ENCODE measurements around the gene ELP4. TPM values are rescaled to one million over a fixed set of nuclear protein-coding genes. Genes with fewer than 3 reads are reported as not detected.

Gene ELP4
- total and polyA plus RNA-seq, 2 experiments from 2014 or later = 12.3 to 25.1 TPM

DNA sequence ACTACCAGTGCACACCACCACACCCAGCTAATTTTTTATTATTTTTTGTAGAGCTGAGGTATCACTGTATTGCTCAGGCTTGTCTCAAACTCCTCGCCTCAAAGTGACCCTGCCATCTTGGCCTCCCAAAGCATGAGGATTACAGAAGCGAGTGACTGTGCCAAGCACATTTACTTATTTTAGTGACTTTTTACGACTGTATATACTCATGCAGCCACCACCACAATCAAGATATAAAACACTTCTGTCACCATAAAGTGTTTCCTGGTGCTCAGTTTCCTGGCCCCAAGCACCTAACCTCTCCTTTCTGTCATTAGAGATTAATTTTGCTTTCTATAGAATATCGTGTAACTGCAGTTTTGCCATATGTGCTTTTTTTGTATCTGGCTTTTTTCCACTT is 25.9 kb downstream of the ELP4 start:
- no peaks in the 10 kb centered on the region for H3K36me3 ChIP-seq (replicated peaks; ENCODE audit: insufficient read depth, low read depth)
- no peaks in the 10 kb centered on the region for H3K9me2 ChIP-seq (replicated peaks; ENCODE audit: insufficient read depth)
- DNase-seq (ENCODE audit: low spot score) = no peak
- no peaks in the 10 kb centered on the region for H4K20me1 ChIP-seq (ENCODE audit: insufficient read depth, poor library complexity, severe bottlenecking)
- H3K4me2 ChIP-seq = no peak overlapping the region
- H3K4me1 ChIP-seq (ENCODE audit: insufficient read depth) = no peaks in the 10 kb centered on the region
- no peaks in the 10 kb centered on the region for H3K27me3 ChIP-seq
- no peak overlapping the region for H3K27ac ChIP-seq
- WGBS (ENCODE audit: low lambda C conversion rate, missing lambda C conversion rate) = 93% methylated on average over 4 of the region's 4 CpGs
- H3K79me2 ChIP-seq = no peaks in the 10 kb centered on the region
- H3K4me3 ChIP-seq = no peak overlapping the region
- no peak overlapping the region for H2AFZ ChIP-seq
- no peaks in the 10 kb centered on the region for H3K9me3 ChIP-seq (ENCODE audit: low read depth)
- TF ChIP-seq, protein P1, sequence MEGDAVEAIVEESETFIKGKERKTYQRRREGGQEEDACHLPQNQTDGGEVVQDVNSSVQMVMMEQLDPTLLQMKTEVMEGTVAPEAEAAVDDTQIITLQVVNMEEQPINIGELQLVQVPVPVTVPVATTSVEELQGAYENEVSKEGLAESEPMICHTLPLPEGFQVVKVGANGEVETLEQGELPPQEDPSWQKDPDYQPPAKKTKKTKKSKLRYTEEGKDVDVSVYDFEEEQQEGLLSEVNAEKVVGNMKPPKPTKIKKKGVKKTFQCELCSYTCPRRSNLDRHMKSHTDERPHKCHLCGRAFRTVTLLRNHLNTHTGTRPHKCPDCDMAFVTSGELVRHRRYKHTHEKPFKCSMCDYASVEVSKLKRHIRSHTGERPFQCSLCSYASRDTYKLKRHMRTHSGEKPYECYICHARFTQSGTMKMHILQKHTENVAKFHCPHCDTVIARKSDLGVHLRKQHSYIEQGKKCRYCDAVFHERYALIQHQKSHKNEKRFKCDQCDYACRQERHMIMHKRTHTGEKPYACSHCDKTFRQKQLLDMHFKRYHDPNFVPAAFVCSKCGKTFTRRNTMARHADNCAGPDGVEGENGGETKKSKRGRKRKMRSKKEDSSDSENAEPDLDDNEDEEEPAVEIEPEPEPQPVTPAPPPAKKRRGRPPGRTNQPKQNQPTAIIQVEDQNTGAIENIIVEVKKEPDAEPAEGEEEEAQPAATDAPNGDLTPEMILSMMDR (IDR thresholded peaks at IDR 0.05; ENCODE audit: poor library complexity) = no peak
- TF ChIP-seq EZH2 (IDR thresholded peaks at IDR 0.05; ENCODE audit: borderline replicate concordance) (no peak), EZH2phosphoT487 (IDR thresholded peaks at IDR 0.05; ENCODE audit: low read depth, severe bottlenecking, unreplicated experiment) (no peak)

DNA sequence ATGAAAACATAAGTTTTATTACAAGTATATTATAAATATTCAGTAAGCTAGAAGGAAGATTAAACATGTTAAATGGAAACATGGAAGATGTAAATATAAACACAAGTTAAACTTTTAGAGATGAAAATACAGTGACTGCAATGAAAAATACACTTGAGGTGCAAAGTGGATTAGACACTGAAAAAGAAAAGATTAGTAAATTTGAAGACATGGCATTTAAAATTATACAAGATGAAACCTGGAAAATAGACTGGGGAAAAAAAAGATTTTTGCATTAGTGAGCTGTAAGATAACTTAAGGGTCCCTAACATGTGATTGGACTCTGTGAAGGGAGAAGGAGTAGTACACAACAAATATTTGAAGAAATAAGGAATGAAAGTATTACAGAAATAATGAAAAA is 33.3 kb downstream of the ELP4 start:
- no peak overlapping the region for H3K27ac ChIP-seq
- no peak overlapping the region for H3K4me3 ChIP-seq
- H2AFZ ChIP-seq = no peak overlapping the region
- TF ChIP-seq, protein P1 (IDR thresholded peaks at IDR 0.05; ENCODE audit: poor library complexity) = no peak
- no peak for TF ChIP-seq EZH2phosphoT487 (IDR thresholded peaks at IDR 0.05; ENCODE audit: low read depth, severe bottlenecking, unreplicated experiment)
- TF ChIP-seq EZH2 (IDR thresholded peaks at IDR 0.05; ENCODE audit: borderline replicate concordance) = no peak
- DNase-seq (ENCODE audit: low spot score) = no peak
- no peaks in the 10 kb centered on the region for H3K79me2 ChIP-seq
- no peaks in the 10 kb centered on the region for H3K9me2 ChIP-seq (replicated peaks; ENCODE audit: insufficient read depth)
- no peaks in the 10 kb centered on the region for H3K27me3 ChIP-seq
- H3K9me3 ChIP-seq (ENCODE audit: low read depth) = no peaks in the 10 kb centered on the region
- no peaks in the 10 kb centered on the region for H3K36me3 ChIP-seq (replicated peaks; ENCODE audit: insufficient read depth, low read depth)
- no peaks in the 10 kb centered on the region for H4K20me1 ChIP-seq (ENCODE audit: insufficient read depth, poor library complexity, severe bottlenecking)
- H3K4me2 ChIP-seq = no peak overlapping the region
- no peaks in the 10 kb centered on the region for H3K4me1 ChIP-seq (ENCODE audit: insufficient read depth)

DNA sequence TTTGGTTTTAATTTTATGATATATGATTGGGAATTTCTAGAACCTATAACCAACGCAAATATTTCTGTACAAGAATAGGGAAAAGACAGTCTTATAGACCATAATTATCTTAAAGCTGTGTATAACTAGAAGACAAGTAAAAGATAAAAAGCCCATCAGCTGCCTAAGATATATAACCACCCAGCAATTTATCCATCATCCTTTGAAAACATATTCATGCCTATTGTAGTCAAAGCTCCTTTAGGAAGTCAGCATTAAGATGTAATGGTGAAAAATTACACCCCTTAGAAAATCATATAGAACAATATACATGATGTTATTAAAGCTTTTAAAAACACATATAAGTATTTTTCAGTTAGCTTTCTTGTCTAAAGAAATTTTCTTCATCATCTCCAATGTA is 46.4 kb downstream of the ELP4 start:
- H3K79me2 ChIP-seq = no peaks in the 10 kb centered on the region
- no peak overlapping the region for H3K4me2 ChIP-seq
- H3K9me3 ChIP-seq (ENCODE audit: low read depth) = no peaks in the 10 kb centered on the region
- H3K9me2 ChIP-seq (replicated peaks; ENCODE audit: insufficient read depth) = no peaks in the 10 kb centered on the region
- no peaks in the 10 kb centered on the region for H3K36me3 ChIP-seq (replicated peaks; ENCODE audit: insufficient read depth, low read depth)
- H3K27ac ChIP-seq = no peak overlapping the region
- WGBS (ENCODE audit: low lambda C conversion rate, missing lambda C conversion rate) = 93% methylated on average over 1 of the region's 1 CpG
- no peaks in the 10 kb centered on the region for H3K4me1 ChIP-seq (ENCODE audit: insufficient read depth)
- no peak for DNase-seq (ENCODE audit: low spot score)
- H2AFZ ChIP-seq = no peak overlapping the region
- H3K27me3 ChIP-seq = no peaks in the 10 kb centered on the region
- TF ChIP-seq EZH2phosphoT487 (IDR thresholded peaks at IDR 0.05; ENCODE audit: low read depth, severe bottlenecking, unreplicated experiment) (no peak), EZH2 (IDR thresholded peaks at IDR 0.05; ENCODE audit: borderline replicate concordance) (no peak)
- TF ChIP-seq, protein P1 (IDR thresholded peaks at IDR 0.05; ENCODE audit: poor library complexity) = no peak
- H3K4me3 ChIP-seq = no peak overlapping the region
- no peaks in the 10 kb centered on the region for H4K20me1 ChIP-seq (ENCODE audit: insufficient read depth, poor library complexity, severe bottlenecking)

DNA sequence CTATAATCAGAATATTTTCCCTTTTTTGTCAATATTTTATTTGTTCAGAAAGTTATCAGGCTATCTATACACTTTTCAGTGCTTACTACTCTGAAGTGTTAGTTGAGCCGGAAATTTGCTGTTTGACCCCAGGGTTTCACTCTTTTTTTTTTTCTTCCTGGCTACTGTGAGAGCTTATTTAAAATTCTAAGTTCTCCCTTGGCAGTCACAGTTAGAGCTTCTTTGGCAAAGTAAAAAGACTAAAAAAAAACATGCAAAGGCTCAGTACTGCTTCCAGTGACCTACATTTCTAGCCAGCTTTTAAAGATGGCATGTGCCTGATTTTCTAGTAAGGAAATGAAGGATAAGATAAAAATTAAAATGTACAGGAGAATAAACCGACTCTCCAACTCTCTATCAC is 48.4 kb downstream of the ELP4 start:
- no peak overlapping the region for H3K27ac ChIP-seq
- no peaks in the 10 kb centered on the region for H3K9me2 ChIP-seq (replicated peaks; ENCODE audit: insufficient read depth)
- TF ChIP-seq EZH2 (IDR thresholded peaks at IDR 0.05; ENCODE audit: borderline replicate concordance) (no peak), EZH2phosphoT487 (IDR thresholded peaks at IDR 0.05; ENCODE audit: low read depth, severe bottlenecking, unreplicated experiment) (no peak)
- TF ChIP-seq, protein P1 (IDR thresholded peaks at IDR 0.05; ENCODE audit: poor library complexity) = no peak
- H3K4me1 ChIP-seq (ENCODE audit: insufficient read depth) = no peaks in the 10 kb centered on the region
- no peaks in the 10 kb centered on the region for H3K27me3 ChIP-seq
- no peaks in the 10 kb centered on the region for H3K9me3 ChIP-seq (ENCODE audit: low read depth)
- 71% methylated on average over 2 of the region's 2 CpGs for WGBS (ENCODE audit: low lambda C conversion rate, missing lambda C conversion rate)
- DNase-seq (ENCODE audit: low spot score) = no peak
- no peak overlapping the region for H3K4me2 ChIP-seq
- H3K36me3 ChIP-seq (replicated peaks; ENCODE audit: insufficient read depth, low read depth) = no peaks in the 10 kb centered on the region
- H4K20me1 ChIP-seq (ENCODE audit: insufficient read depth, poor library complexity, severe bottlenecking) = no peaks in the 10 kb centered on the region
- no peak overlapping the region for H3K4me3 ChIP-seq
- no peak overlapping the region for H2AFZ ChIP-seq
- H3K79me2 ChIP-seq = no peaks in the 10 kb centered on the region
